Measurements from ENCODE around the gene RFX7. TPM values are rescaled to one million over a fixed set of nuclear protein-coding genes. Genes with fewer than 3 reads are reported as not detected.

RFX7 gene
- total RNA-seq, 2 donors from 2014 or later, result 10.6 to 15.4 TPM

DNA sequence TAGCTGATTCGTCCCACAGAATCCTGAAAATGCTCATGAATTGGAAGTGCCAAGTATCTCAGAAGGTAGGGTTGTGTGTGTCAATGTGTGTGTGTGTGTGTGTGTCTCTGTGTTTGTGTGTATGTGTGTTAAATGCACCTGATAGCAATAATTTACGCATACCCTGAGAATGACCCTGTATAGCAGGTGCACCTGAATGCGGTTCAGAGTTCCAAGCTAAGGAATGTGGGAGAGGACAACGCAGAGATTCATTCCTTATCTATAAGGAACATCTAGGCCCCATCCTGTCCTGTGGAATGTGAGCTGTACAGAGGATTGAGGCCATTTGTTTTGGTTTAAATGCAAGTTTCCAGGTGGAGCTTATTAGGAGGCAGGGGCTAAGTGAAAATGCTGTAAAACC, 201.2 kb downstream of the RFX7 start:
- no peak overlapping the region for H3K4me3 ChIP-seq
- no peak for DNase-seq

GRCh38 chr15:56042031-56042430, 201.6 kb downstream of the RFX7 start:
- H3K4me3 ChIP-seq, result no peak overlapping the region
- H3K36me3 ChIP-seq, result no peaks in the 10 kb centered on the region
- no peaks in the 10 kb centered on the region for H3K4me1 ChIP-seq
- TF ChIP-seq, protein P1, sequence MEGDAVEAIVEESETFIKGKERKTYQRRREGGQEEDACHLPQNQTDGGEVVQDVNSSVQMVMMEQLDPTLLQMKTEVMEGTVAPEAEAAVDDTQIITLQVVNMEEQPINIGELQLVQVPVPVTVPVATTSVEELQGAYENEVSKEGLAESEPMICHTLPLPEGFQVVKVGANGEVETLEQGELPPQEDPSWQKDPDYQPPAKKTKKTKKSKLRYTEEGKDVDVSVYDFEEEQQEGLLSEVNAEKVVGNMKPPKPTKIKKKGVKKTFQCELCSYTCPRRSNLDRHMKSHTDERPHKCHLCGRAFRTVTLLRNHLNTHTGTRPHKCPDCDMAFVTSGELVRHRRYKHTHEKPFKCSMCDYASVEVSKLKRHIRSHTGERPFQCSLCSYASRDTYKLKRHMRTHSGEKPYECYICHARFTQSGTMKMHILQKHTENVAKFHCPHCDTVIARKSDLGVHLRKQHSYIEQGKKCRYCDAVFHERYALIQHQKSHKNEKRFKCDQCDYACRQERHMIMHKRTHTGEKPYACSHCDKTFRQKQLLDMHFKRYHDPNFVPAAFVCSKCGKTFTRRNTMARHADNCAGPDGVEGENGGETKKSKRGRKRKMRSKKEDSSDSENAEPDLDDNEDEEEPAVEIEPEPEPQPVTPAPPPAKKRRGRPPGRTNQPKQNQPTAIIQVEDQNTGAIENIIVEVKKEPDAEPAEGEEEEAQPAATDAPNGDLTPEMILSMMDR (IDR thresholded peaks at IDR 0.05), result no peak
- H3K9ac ChIP-seq (ENCODE audit: low read depth in 2 of 2, low read length in 2 of 2), result no peak overlapping the region
- no peaks in the 10 kb centered on the region for H3K9me3 ChIP-seq
- DNase-seq, result no peak
- intact Hi-C loops (cut with DNase I), result no loop called here
- H3K27ac ChIP-seq, result no peak overlapping the region
- no peaks in the 10 kb centered on the region for H3K27me3 ChIP-seq

More for the DNA sequence above, 201.2 kb downstream of the RFX7 start:
- no peak overlapping the region for H3K27ac ChIP-seq
- H3K27me3 ChIP-seq, result no peaks in the 10 kb centered on the region
- intact Hi-C loops (cut with DNase I), result no loop called here
- H3K9ac ChIP-seq (ENCODE audit: low read depth in 2 of 2, low read length in 2 of 2), result no peak overlapping the region
- H3K36me3 ChIP-seq, result no peaks in the 10 kb centered on the region
- H3K9me3 ChIP-seq, result no peaks in the 10 kb centered on the region
- no peaks in the 10 kb centered on the region for H3K4me1 ChIP-seq
- TF ChIP-seq, protein P1 (IDR thresholded peaks at IDR 0.05), result no peak

GRCh38 chr15:56040081-56041035, 203.3 kb downstream of the RFX7 start:
- H3K27me3 ChIP-seq, result no peaks in the 10 kb centered on the region
- TF ChIP-seq, protein P1 (IDR thresholded peaks at IDR 0.05), result no peak
- H3K4me1 ChIP-seq, result no peaks in the 10 kb centered on the region
- no peaks in the 10 kb centered on the region for H3K9me3 ChIP-seq
- H3K27ac ChIP-seq, result no peak overlapping the region
- H3K36me3 ChIP-seq, result no peaks in the 10 kb centered on the region
- peak; percentile 49 for DNase-seq
- no peak overlapping the region for H3K9ac ChIP-seq (ENCODE audit: low read depth in 2 of 2, low read length in 2 of 2)
- H3K4me3 ChIP-seq, result no peak overlapping the region
- intact Hi-C loops (cut with DNase I), result no loop called here

DNA sequence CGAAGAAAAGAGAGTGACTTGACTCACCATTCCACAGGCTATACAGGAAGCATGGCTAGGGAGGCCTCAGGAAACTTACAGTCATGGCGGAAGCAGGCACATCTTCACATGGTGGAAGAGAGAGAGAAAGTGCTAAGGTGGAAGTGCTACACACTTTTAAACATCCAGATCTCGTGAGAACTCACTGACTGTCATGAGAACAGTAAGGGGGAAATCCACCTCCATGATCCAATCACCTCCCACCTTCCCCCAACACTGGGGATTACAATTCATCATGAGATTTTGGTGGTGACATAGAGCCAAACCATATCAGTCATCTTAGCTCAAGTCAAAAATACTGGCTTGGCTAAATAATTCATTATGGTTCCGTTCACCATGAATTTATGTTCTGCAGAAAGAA, 205.0 kb downstream of the RFX7 start:
- Histone ChIP-seq H3K27me3 (no peaks in the 10 kb centered on the region), H3K36me3 (no peaks in the 10 kb centered on the region), H3K9me3 (no peaks in the 10 kb centered on the region), H3K4me3 (no peak overlapping the region), H3K9ac (ENCODE audit: low read depth in 2 of 2, low read length in 2 of 2) (no peak overlapping the region), H3K27ac (no peak overlapping the region), H3K4me1 (no peaks in the 10 kb centered on the region)
- intact Hi-C loops (cut with DNase I), result no loop called here
- DNase-seq, result no peak
- TF ChIP-seq, protein P1 (IDR thresholded peaks at IDR 0.05), result no peak

DNA sequence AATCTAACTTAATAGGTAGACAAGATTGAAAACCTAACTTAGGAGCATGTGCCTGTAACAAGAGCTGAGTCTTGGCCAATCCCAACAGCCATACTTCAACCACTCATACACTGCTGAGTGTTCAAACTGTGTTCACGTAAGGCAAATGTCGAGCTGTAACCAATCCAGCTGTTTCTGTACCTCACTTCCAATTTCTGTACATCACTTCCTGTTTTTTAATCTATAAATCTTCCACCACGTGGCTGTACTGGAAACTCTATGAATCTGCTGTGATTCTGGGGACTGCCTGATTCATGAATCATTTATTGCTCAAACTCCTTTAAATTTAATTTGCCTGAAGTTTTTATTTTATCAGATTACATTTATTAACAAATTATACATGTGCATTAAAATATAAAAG, 205.7 kb downstream of the RFX7 start:
- no peak for DNase-seq
- intact Hi-C loops (cut with DNase I), result no loop called here
- Histone ChIP-seq H3K27ac (no peak overlapping the region), H3K4me1 (no peaks in the 10 kb centered on the region), H3K36me3 (no peaks in the 10 kb centered on the region), H3K9me3 (no peaks in the 10 kb centered on the region), H3K4me3 (no peak overlapping the region), H3K27me3 (no peaks in the 10 kb centered on the region), H3K9ac (ENCODE audit: low read depth in 2 of 2, low read length in 2 of 2) (no peak overlapping the region)
- TF ChIP-seq, protein P1 (IDR thresholded peaks at IDR 0.05), result no peak

Other genes starting within 250 kb of the RFX7 start
- 1 to 10 TPM; 5.4 to 5.9 TPM for gene TEX9, start 121.5 kb upstream of the RFX7 start, total RNA-seq
- gene MNS1, start 221.3 kb upstream of the RFX7 start, total RNA-seq, result 1 to 10 TPM in 1 of 2 donors, under 1 TPM in 1; 0.58 to 2.8 TPM

Measured in colonic mucosa (tissue), 4 donors.